ENCODE results near the gene CHRNA4. TPM values are rescaled to one million over a fixed set of nuclear protein-coding genes. Genes with fewer than 3 reads are reported as not detected.

CHRNA4 gene
- total and polyA plus RNA-seq, 5 experiments from 2014 or later: not detected

- no peaks in the 10 kb centered on the region for H3K36me3 Mint-ChIP-seq
- ATAC-seq: no peak
- H3K27ac Mint-ChIP-seq: no peak overlapping the region
- peaks cover 0 to 2% (median 0%) of the 10 kb centered on the region in 4 donors for H3K4me1 Mint-ChIP-seq
- peaks cover 0 to 20% (median 2%) of the 10 kb centered on the region in 5 donors for H3K27me3 Mint-ChIP-seq
- DNase-seq: peak in 1 of 10 donors; percentile 49
- no peaks in the 10 kb centered on the region for H3K9me3 Mint-ChIP-seq
- H3K4me3 Mint-ChIP-seq: no peak overlapping the region
- POLR2A ChIA-PET: no interaction called here
Observed at GRCh38 chr20:63319164-63320040, 41.7 kb downstream of the CHRNA4 start.

GRCh38 chr20:63318391-63319163 lies 42.6 kb downstream of the CHRNA4 start:
- peak in 1 of 10 donors; percentile 56 for DNase-seq
- POLR2A ChIA-PET: no interaction called here
- Mint-ChIP-seq H3K9me3 (no peaks in the 10 kb centered on the region), H3K27me3 (peaks cover 0 to 20% (median 0%) of the 10 kb centered on the region in 5 donors), H3K4me3 (no peak overlapping the region), H3K27ac (no peak overlapping the region), H3K36me3 (no peaks in the 10 kb centered on the region), H3K4me1 (no peaks in the 10 kb centered on the region)
- ATAC-seq: no peak

GRCh38 chr20:63317601-63318291 lies 43.4 kb downstream of the CHRNA4 start:
- H3K27me3 Mint-ChIP-seq: peaks cover 0 to 19% (median 2%) of the 10 kb centered on the region in 5 donors
- H3K36me3 Mint-ChIP-seq: no peaks in the 10 kb centered on the region
- no peaks in the 10 kb centered on the region for H3K9me3 Mint-ChIP-seq
- POLR2A ChIA-PET: no interaction called here
- no peaks in the 10 kb centered on the region for H3K4me1 Mint-ChIP-seq
- no peak overlapping the region for H3K4me3 Mint-ChIP-seq
- ATAC-seq (no peak), DNase-seq (peak in 1 of 10 donors; percentile 52)
- no peak overlapping the region for H3K27ac Mint-ChIP-seq

GRCh38 chr20:63317061-63317460 lies 44.1 kb downstream of the CHRNA4 start:
- H3K9me3 Mint-ChIP-seq: no peaks in the 10 kb centered on the region
- H3K4me1 Mint-ChIP-seq: no peaks in the 10 kb centered on the region
- DNase-seq: peak in 1 of 10 donors; percentile 26
- no peaks in the 10 kb centered on the region for H3K36me3 Mint-ChIP-seq
- POLR2A ChIA-PET: no interaction called here
- H3K27ac Mint-ChIP-seq: peak overlapping the region in 1 of 10 donors; percentile 12
- H3K4me3 Mint-ChIP-seq: no peak overlapping the region
- ATAC-seq: no peak
- H3K27me3 Mint-ChIP-seq: peaks cover 0 to 18% (median 2%) of the 10 kb centered on the region in 5 donors

DNA sequence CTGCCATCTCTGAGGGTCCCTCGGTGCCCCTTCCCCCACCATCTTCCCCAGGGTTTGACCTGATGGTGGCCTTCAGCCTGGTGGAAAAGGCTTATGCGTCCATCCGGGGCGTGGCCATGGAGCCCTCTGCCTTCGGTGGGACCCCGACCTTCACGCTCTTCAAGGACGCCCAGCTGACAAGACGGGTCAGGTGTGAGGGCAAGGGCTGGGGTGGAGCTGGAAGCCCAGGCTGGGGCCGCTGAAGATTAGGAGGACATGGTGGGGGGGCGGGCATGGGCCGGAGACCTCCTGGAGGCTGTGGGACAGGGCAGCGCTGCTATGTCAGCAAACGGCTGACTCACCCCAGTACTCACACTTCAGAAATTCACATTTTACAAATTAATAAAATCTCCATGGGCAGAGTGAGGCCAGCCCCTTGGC lies 44.6 kb downstream of the CHRNA4 start:
- peak in 1 of 10 donors; percentile 32 for DNase-seq
- Mint-ChIP-seq H3K27me3 (peaks cover 0 to 18% (median 2%) of the 10 kb centered on the region in 5 donors), H3K9me3 (no peaks in the 10 kb centered on the region)

DNA sequence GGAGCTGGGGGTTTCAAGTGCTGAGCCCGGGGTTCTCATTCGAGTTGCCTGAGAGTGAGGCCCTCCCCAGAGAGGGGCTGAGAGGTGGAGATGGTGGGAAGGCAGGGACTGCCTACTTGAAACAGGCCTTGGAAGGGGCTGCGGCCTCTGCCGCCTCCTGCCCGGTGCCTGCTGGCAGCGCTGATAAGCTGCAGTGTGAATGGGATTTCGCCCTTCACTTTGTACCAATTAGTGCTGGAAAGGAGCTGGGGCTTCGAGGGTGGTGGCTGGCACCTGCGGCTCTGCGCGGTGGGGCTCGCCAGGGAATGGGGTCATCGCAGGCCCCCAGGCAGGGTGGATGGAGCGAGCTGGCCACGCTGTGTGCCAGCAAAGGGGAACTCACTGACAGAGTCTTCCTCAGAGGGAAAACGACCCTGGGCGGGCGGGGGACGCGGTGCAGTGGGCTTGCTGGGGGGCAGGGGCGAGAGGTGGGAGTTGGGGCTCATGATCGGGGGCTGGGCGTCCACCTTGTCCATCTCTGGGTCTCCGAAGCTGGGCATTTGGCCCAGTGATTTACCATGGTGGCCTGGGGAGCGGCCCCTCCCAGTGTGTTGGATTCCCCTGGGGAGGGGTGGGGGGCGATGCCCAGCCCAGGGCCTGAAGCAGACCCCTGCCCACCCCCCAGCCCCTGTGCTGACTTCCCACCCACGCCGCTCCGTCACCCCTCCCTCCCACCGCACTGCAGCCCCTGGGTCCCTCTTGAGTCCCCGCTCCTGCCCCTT lies 45.2 kb downstream of the CHRNA4 start:
- Mint-ChIP-seq H3K27ac (peak overlapping the region in 1 of 10 donors; percentile 9), H3K4me1 (no peaks in the 10 kb centered on the region), H3K36me3 (no peaks in the 10 kb centered on the region), H3K9me3 (no peaks in the 10 kb centered on the region), H3K4me3 (no peak overlapping the region), H3K27me3 (peaks cover 0 to 15% (median 2%) of the 10 kb centered on the region in 5 donors)
- POLR2A ChIA-PET: no interaction called here
- ATAC-seq (no peak), DNase-seq (peak in 1 of 10 donors; percentile 53)

More for the DNA sequence above, 44.6 kb downstream of the CHRNA4 start:
- ATAC-seq: no peak
- H3K4me1 Mint-ChIP-seq: no peaks in the 10 kb centered on the region
- H3K36me3 Mint-ChIP-seq: no peaks in the 10 kb centered on the region
- POLR2A ChIA-PET: no interaction called here
- no peak overlapping the region for H3K4me3 Mint-ChIP-seq
- H3K27ac Mint-ChIP-seq: no peak overlapping the region

DNA sequence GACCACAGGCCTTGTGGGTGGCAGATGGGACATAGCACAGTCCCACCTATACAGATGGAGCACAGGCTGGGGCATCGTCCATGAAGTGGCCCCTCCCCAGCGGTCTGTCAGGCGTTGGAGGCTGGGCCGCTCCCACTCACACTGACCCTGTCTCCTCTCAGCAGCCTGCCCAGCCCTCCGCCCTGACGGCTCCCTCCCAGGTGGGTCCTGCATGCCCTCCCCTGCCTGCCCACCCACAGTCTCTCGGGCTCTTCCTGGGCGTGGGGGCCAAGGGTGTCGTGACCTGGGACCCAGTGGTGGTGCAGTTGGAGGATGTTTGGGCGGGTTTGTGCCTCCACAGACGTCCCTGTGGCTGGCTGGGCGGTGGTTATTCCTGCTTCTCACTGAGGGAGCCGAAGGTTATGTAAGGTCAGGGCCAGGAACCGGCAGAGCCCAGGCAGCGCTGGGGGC lies 45.9 kb downstream of the CHRNA4 start:
- H3K9me3 Mint-ChIP-seq: no peaks in the 10 kb centered on the region
- no peaks in the 10 kb centered on the region for H3K36me3 Mint-ChIP-seq
- H3K27me3 Mint-ChIP-seq: peaks cover 0 to 16% (median 3%) of the 10 kb centered on the region in 5 donors
- POLR2A ChIA-PET: no interaction called here
- no peak overlapping the region for H3K4me3 Mint-ChIP-seq
- no peak overlapping the region for H3K27ac Mint-ChIP-seq
- ATAC-seq (no peak), DNase-seq (peak in 1 of 10 donors; percentile 51)
- H3K4me1 Mint-ChIP-seq: peaks cover 0 to 2% (median under 1%) of the 10 kb centered on the region in 4 donors

GRCh38 chr20:63314566-63315239 lies 46.4 kb downstream of the CHRNA4 start:
- no peaks in the 10 kb centered on the region for H3K9me3 Mint-ChIP-seq
- POLR2A ChIA-PET: no interaction called here
- no peak overlapping the region for H3K4me3 Mint-ChIP-seq
- no peak for ATAC-seq
- peaks cover 0 to 2% (median under 1%) of the 10 kb centered on the region in 4 donors for H3K4me1 Mint-ChIP-seq
- no peaks in the 10 kb centered on the region for H3K36me3 Mint-ChIP-seq
- H3K27ac Mint-ChIP-seq: peak overlapping the region in 1 of 10 donors; percentile 5
- peaks cover 0 to 22% (median 5%) of the 10 kb centered on the region in 5 donors for H3K27me3 Mint-ChIP-seq
- peak in 1 of 10 donors; percentile 52 for DNase-seq

- Mint-ChIP-seq H3K27ac (no peak overlapping the region), H3K36me3 (no peaks in the 10 kb centered on the region), H3K9me3 (no peaks in the 10 kb centered on the region), H3K27me3 (peaks cover 0 to 25% (median 6%) of the 10 kb centered on the region in 5 donors), H3K4me1 (peaks cover 0 to 2% (median under 1%) of the 10 kb centered on the region in 4 donors), H3K4me3 (no peak overlapping the region)
- POLR2A ChIA-PET: no interaction called here
- ATAC-seq (no peak), DNase-seq (peak in 1 of 10 donors; percentile 52)
Observed at GRCh38 chr20:63314015-63314471, 47.1 kb downstream of the CHRNA4 start.

DNA sequence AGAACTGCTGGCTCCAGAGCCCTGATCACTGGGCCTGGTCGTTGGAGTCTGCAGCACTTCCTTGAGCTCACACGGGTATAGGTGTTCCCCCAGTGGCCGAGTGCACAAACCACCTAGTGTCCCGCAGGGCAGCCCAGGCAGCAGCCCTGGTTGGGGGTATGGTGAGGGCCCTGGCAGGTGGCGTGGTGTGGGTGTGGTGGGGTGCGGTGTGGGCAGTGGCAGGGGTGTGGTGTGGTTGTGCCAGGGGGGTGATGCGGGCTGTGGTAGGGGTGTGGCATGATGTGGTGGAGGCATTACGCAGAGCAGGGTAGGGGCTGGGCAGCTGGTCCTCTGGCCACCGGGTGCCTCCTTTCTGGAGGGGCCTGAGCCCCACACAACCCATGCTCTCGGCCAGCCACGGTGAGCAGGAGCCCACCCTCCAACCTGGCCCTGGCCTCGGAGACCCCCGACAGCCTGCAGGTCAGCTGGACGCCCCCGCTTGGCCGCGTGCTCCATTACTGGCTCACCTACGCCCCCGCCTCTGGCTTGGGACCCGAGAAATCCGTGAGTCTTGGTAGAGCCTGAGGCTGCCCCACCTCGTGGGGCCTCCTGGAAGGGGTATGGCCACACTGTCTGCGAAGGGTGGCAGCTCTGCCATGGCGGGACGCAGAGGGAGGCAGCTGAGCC lies 47.7 kb downstream of the CHRNA4 start:
- Mint-ChIP-seq H3K27me3 (peaks cover 0 to 27% (median 6%) of the 10 kb centered on the region in 5 donors), H3K36me3 (no peaks in the 10 kb centered on the region), H3K27ac (no peak overlapping the region), H3K4me1 (peaks cover 0 to 2% (median under 1%) of the 10 kb centered on the region in 4 donors), H3K4me3 (no peak overlapping the region), H3K9me3 (no peaks in the 10 kb centered on the region)
- ATAC-seq: no peak
- POLR2A ChIA-PET: no interaction called here
- peak in 2 of 10 donors; percentile 3 to 55 for DNase-seq

Measured in naive thymus-derived CD8-positive, alpha-beta T cell (primary cell).